Body of pancreas (tissue), 4 donors: ENCODE data around the gene IKZF2.

Experiments
- CTCF ChIP-seq, 7 experiments: fragments of 450-650 bp in 4 of 7; fragments of 200-600 bp in 3 of 7; sonication (generic) in 3 of 7; IDR thresholded peaks; one replicate each; pipeline ENCODE4 v1.5.1; 2016 to 2019; ENCODE audit warnings: antibody characterized with exemption in 7 of 7
- POLR2A ChIP-seq, 3 donors: fragments of 450-650 bp; IDR thresholded peaks; one replicate each; pipeline ENCODE4 v1.6.1; 2016; ENCODE audit warnings: antibody characterized with exemption in 3 of 3, mild to moderate bottlenecking in 2 of 3

DNA sequence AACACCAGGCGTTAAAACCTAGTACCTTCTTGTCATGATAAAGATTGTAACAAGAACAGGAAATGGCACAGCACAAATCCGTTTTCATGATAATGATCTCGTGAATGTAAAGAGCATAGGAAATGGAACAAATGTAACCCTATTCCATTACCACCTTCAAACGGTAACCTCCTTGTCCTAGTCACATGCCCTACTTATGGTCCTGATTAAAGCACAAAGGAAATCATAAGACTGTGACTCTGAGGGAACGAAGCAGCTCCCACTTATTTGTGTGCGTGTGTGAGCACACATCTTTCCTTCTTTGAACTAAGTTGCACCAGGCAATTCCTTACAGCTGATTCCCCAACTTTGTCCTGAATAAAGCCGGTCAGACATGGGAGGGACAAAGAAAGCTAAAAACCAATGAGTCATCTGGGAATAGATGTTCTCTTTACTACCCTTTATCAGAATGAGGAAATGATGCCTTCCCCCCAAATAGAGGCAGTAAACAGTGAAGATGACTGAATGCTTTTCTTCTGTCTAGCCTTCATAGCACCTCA, 192.6 kb downstream of the IKZF2 start:
- TF ChIP-seq POLR2A (IDR thresholded peaks at IDR 0.05) (no peak), CTCF (IDR thresholded peaks at IDR 0.05) (no peak)
